Tibial nerve (tissue), 4 donors: ENCODE results near the gene SEMA3G.

ENCODE experiments used
- CTCF ChIP-seq, 5 experiments: fragments of 200-600 bp in 3 of 5; fragments of 450-650 bp in 2 of 5; sonication (generic) in 3 of 5; IDR thresholded peaks; one replicate each; pipeline ENCODE4 v1.5.1; 2016 to 2019; ENCODE audit warnings: antibody characterized with exemption in 5 of 5, mild to moderate bottlenecking in 3 of 5, moderate library complexity in 2 of 5
- EP300 ChIP-seq, 2 donors: sonication (generic); formaldehyde crosslinking; IDR thresholded peaks; one replicate each; pipeline ENCODE4 v1.6.1; 2017; ENCODE audit warnings: antibody characterized with exemption in 2 of 2, mild to moderate bottlenecking in 1 of 2
- POLR2A ChIP-seq, 2 donors: fragments of 450-650 bp; IDR thresholded peaks; one replicate each; pipeline ENCODE4 v1.6.1; 2017; ENCODE audit warnings: antibody characterized with exemption in 2 of 2, mild to moderate bottlenecking in 2 of 2, moderate library complexity in 2 of 2

- TF ChIP-seq EP300 (IDR thresholded peaks at IDR 0.05), result no peak
- TF ChIP-seq CTCF (IDR thresholded peaks at IDR 0.05), result no peak
- no peak for TF ChIP-seq POLR2A (IDR thresholded peaks at IDR 0.05)
Measured at GRCh38 chr3:52433328-52433995, 11.4 kb downstream of the SEMA3G start.
